Lower leg skin (tissue), 4 donors: ENCODE results near the gene TRMT13. TPM values are rescaled to one million over a fixed set of nuclear protein-coding genes. Genes with fewer than 3 reads are reported as not detected.

Experiments used
- DNase-seq, 2 donors: peaks; one replicate each; pipeline ENCODE4 v3.0.0-alpha.2; 2019; ENCODE audit warnings: low spot score in 2 of 2
- H3K4me3 ChIP-seq: fragments of 200-600 bp; sonication (generic); 2 replicates; pipeline ENCODE4 v1.5.1; 2017; ENCODE audit warnings: mild to moderate bottlenecking, low read depth; ENCODE audit not compliant: poor library complexity, severe bottlenecking
- CTCF ChIP-seq, 3 donors: fragments of 450-650 bp; IDR thresholded peaks; one replicate each; pipeline ENCODE4 v1.5.1; 2016; ENCODE audit warnings: antibody characterized with exemption in 3 of 3, mild to moderate bottlenecking in 3 of 3, moderate library complexity in 2 of 3
- POLR2A ChIP-seq, 2 donors: fragments of 450-650 bp; IDR thresholded peaks; one replicate each; pipeline ENCODE4 v1.6.1; 2016 to 2017; ENCODE audit warnings: antibody characterized with exemption in 2 of 2, mild to moderate bottlenecking in 1 of 2, moderate library complexity in 1 of 2
- WGBS, 2 donors: methylation state at CpG; one replicate each; pipeline ENCODE4 v1.1.5; 2018; 5-methylcytosine and 5-hydroxymethylcytosine counted together
- intact Hi-C: fragments of 100-400 bp; cut with DNase I; formaldehyde crosslinking; loops from one replicate; pipeline ENCODE4 v1.15.0; 2023; ENCODE audit warnings: low total_unique reads
- total RNA-seq, 4 donors: library from RNA; depleted of rRNA; stranded (reverse); fragments of >200 nt; gene quantifications; one replicate each; pipeline ENCODE4 v1.1.0, GENCODE V29; 2016

Gene TRMT13
- 10 to 100 TPM; 10.3 to 43.5 (median 13.4) TPM for total RNA-seq

GRCh38 chr1:100132566-100133477, at the start of gene TRMT13, which contains the start of gene SASS6:
TRMT13 (plus strand) TSS chr1:100133163; CDS start chr1:100133169, 6 bp downstream.
SASS6 (minus strand) TSS chr1:100132930; CDS start chr1:100132814, 116 bp downstream.
- TF ChIP-seq POLR2A (IDR thresholded peaks at IDR 0.05) (no peak), CTCF (IDR thresholded peaks at IDR 0.05) (no peak)
- intact Hi-C loops, result no loop called here
- WGBS, 2 donors, result 0% methylated on average over 47 to 57 of the region's 57 CpGs
- H3K4me3 ChIP-seq, result peak within 1 kb of the TSS; percentile 68
- DNase-seq, result peak; percentile 97 to 99

- no peak for TF ChIP-seq POLR2A (IDR thresholded peaks at IDR 0.05)
- TF ChIP-seq CTCF (IDR thresholded peaks at IDR 0.05), result no peak
- WGBS, 2 donors, result 93 to 95% methylated on average over 1 of the region's 1 CpG
- DNase-seq, result no peak
- H3K4me3 ChIP-seq, result no peak overlapping the region
- intact Hi-C loops, result no loop called here
These were observed 45.6 kb upstream of the TRMT13 start for GRCh38 chr1:100087396-100087795.

GRCh38 chr1:100089082-100089481, 43.9 kb upstream of the TRMT13 start:
- WGBS, 2 donors, result 98 to 100% methylated on average over 1 of the region's 1 CpG
- no peak overlapping the region for H3K4me3 ChIP-seq
- DNase-seq, result no peak
- intact Hi-C loops, result no loop called here
- no peak for TF ChIP-seq POLR2A (IDR thresholded peaks at IDR 0.05)
- TF ChIP-seq CTCF (IDR thresholded peaks at IDR 0.05), result no peak

GRCh38 chr1:100090471-100090870, 42.5 kb upstream of the TRMT13 start:
- 82 to 91% methylated on average over 3 of the region's 3 CpGs for WGBS, 2 donors
- TF ChIP-seq POLR2A (IDR thresholded peaks at IDR 0.05), result no peak
- TF ChIP-seq CTCF (IDR thresholded peaks at IDR 0.05), result no peak
- no peak overlapping the region for H3K4me3 ChIP-seq
- intact Hi-C loops, result no loop called here
- no peak for DNase-seq

GRCh38 chr1:100100202-100100601, 32.8 kb upstream of the TRMT13 start:
- intact Hi-C loops, result no loop called here
- 85 to 88% methylated on average over 1 of the region's 1 CpG for WGBS, 2 donors
- DNase-seq, result no peak
- TF ChIP-seq CTCF (IDR thresholded peaks at IDR 0.05), result no peak
- no peak overlapping the region for H3K4me3 ChIP-seq
